ENCODE data around the gene RPS6KA5. TPM values are rescaled to one million over a fixed set of nuclear protein-coding genes. Genes with fewer than 3 reads are reported as not detected.

RPS6KA5 gene
- total RNA-seq, 1 donor from 2014 or later, result 1.0 TPM

- Histone ChIP-seq H3K36me3 (ENCODE audit: insufficient read depth, low read length) (no peaks in the 10 kb centered on the region), H3K27me3 (ENCODE audit: insufficient read depth, low read length) (no peaks in the 10 kb centered on the region), H4K20me1 (ENCODE audit: insufficient read depth, low read length) (peaks cover 33% of the 10 kb centered on the region), H3K9ac (ENCODE audit: low read length) (peak overlapping the region; percentile 38), H2AFZ (ENCODE audit: low read depth, low read length) (no peak overlapping the region), H3K27ac (ENCODE audit: low read depth, low read length) (no peak overlapping the region), H3K4me3 (ENCODE audit: insufficient read depth, low read depth, low read length) (no peak overlapping the region), H3K79me2 (ENCODE audit: insufficient read depth, low read length) (peaks cover 36% of the 10 kb centered on the region), H3K4me2 (ENCODE audit: low read length) (peak overlapping the region; percentile 50), H3K4me1 (ENCODE audit: insufficient read depth, low read length) (peaks cover 8% of the 10 kb centered on the region), H3K9me3 (ENCODE audit: insufficient read depth, low read depth, low read length) (no peaks in the 10 kb centered on the region)
- H3K9me3 Mint-ChIP-seq (ENCODE audit: unreplicated experiment), result peaks cover 2% of the 10 kb centered on the region
- TF ChIP-seq EZH2 (IDR thresholded peaks at IDR 0.05; ENCODE audit: insufficient read depth, low read length) (no peak), CTCF (IDR thresholded peaks at IDR 0.05; ENCODE audit: insufficient read depth, low read depth, low read length) (no peak)
- H3K36me3 Mint-ChIP-seq (ENCODE audit: low read depth, unreplicated experiment), result peaks cover 3% of the 10 kb centered on the region
- FAIRE-seq (no peak), DNase-seq (ENCODE audit: low read depth) (no peak)
- H3K4me1 Mint-ChIP-seq (ENCODE audit: low read depth, unreplicated experiment), result peaks cover 6% of the 10 kb centered on the region
- peak overlapping the region; percentile 53 for H3K27ac Mint-ChIP-seq (ENCODE audit: unreplicated experiment)
- H3K4me3 Mint-ChIP-seq (ENCODE audit: unreplicated experiment), result peak overlapping the region; percentile 84
- peaks cover 9% of the 10 kb centered on the region for H3K27me3 Mint-ChIP-seq (ENCODE audit: low read depth, unreplicated experiment)
Measured at GRCh38 chr14:90816681-90817436, 243.6 kb downstream of the RPS6KA5 start.

DNA sequence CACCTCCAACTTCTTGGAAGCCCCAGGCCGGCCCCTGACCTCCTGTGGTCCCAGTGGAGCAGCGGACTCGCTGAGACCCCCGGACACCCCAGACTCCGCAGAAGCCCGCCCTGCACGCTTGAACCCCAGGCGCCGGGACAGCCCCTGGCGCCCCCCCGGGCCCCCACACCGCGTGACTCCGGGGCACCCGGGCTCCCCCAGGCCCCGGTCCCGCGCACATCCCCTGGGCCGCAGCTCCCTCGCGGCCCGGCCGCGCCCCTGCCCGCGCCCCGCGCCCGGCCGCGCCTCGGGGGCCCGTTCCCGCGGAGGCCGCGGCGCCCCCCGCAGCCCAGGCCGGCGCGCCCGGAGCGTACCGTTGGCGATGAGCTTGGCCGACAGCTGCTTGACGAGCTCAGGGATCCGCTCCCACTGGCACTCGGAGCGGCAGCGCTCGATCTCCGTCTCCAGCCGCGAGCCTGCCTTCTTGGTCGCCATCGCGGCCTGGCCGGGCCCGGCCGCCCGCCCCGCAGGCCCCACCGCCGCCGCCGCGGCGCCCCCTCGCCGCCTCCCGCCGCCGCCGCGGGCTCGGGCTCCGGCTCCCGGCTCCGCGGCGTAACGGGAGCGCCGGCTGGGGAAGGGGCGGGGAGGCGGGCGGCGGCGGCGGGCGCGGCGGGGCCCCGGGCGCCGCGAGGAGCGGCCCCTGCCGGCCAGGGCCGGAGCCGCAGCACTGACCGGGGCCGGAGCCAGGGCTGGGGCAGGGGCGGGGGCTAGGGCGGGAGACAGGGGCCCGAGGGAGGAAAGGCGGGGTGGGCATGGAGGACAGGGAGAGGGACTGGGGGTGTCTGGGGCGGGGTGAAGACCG is 244.4 kb downstream of the RPS6KA5 start, which contains the start of gene TTC7B:
TSS of gene TTC7B (minus strand) at position 609 of the 841 bp plus-strand sequence. CDS start at position 474, 135 bp downstream.
- TF ChIP-seq CTCF (IDR thresholded peaks at IDR 0.05; ENCODE audit: insufficient read depth, low read depth, low read length), result no peak
- no peak for TF ChIP-seq EZH2 (IDR thresholded peaks at IDR 0.05; ENCODE audit: insufficient read depth, low read length)
- H3K27ac Mint-ChIP-seq (ENCODE audit: unreplicated experiment), result peak within 1 kb of the TSS; percentile 79
- Histone ChIP-seq H3K4me3 (ENCODE audit: insufficient read depth, low read depth, low read length) (peak within 1 kb of the TSS; percentile 66), H2AFZ (ENCODE audit: low read depth, low read length) (peak within 1 kb of the TSS; percentile 62), H4K20me1 (ENCODE audit: insufficient read depth, low read length) (peaks cover 41% of the 10 kb centered on the region), H3K27ac (ENCODE audit: low read depth, low read length) (peak within 1 kb of the TSS; percentile 18), H3K9me3 (ENCODE audit: insufficient read depth, low read depth, low read length) (no peaks in the 10 kb centered on the region), H3K79me2 (ENCODE audit: insufficient read depth, low read length) (peaks cover 45% of the 10 kb centered on the region), H3K36me3 (ENCODE audit: insufficient read depth, low read length) (no peaks in the 10 kb centered on the region), H3K4me1 (ENCODE audit: insufficient read depth, low read length) (peaks cover 8% of the 10 kb centered on the region), H3K9ac (ENCODE audit: low read length) (peak within 1 kb of the TSS; percentile 77), H3K4me2 (ENCODE audit: low read length) (peak within 1 kb of the TSS; percentile 98), H3K27me3 (ENCODE audit: insufficient read depth, low read length) (no peaks in the 10 kb centered on the region)
- H3K36me3 Mint-ChIP-seq (ENCODE audit: low read depth, unreplicated experiment), result peaks cover 3% of the 10 kb centered on the region
- peaks cover 9% of the 10 kb centered on the region for H3K27me3 Mint-ChIP-seq (ENCODE audit: low read depth, unreplicated experiment)
- H3K4me1 Mint-ChIP-seq (ENCODE audit: low read depth, unreplicated experiment), result peaks cover 3% of the 10 kb centered on the region
- no peaks in the 10 kb centered on the region for H3K9me3 Mint-ChIP-seq (ENCODE audit: unreplicated experiment)
- no peak for DNase-seq (ENCODE audit: low read depth)
- H3K4me3 Mint-ChIP-seq (ENCODE audit: unreplicated experiment), result peak within 1 kb of the TSS; percentile 98
- FAIRE-seq, result no peak

Data from astrocyte (in vitro differentiated cells and primary cell).